ENCODE data around the gene HUWE1.

DNA sequence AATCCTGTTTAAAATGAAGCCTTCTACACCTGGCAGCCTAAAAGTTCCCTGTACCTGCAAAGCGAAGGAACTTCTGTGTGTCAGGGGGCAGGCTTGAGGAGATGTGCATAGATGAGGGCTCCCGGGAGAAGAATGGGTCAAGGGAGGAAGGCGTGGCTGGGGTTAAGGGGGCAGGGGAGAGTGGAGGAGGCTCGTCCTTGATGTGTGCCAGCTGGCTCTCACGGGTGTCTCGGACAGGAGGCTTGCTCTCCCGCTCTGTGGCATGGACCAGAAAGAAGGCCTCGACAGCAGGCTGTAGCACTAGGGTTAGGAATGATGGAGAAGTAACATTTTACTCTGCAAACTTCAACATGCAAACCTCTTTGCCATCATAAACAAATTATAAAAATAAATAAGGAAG, 147.7 kb downstream of the HUWE1 start:
- TF ChIP-seq, protein P1, sequence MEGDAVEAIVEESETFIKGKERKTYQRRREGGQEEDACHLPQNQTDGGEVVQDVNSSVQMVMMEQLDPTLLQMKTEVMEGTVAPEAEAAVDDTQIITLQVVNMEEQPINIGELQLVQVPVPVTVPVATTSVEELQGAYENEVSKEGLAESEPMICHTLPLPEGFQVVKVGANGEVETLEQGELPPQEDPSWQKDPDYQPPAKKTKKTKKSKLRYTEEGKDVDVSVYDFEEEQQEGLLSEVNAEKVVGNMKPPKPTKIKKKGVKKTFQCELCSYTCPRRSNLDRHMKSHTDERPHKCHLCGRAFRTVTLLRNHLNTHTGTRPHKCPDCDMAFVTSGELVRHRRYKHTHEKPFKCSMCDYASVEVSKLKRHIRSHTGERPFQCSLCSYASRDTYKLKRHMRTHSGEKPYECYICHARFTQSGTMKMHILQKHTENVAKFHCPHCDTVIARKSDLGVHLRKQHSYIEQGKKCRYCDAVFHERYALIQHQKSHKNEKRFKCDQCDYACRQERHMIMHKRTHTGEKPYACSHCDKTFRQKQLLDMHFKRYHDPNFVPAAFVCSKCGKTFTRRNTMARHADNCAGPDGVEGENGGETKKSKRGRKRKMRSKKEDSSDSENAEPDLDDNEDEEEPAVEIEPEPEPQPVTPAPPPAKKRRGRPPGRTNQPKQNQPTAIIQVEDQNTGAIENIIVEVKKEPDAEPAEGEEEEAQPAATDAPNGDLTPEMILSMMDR (IDR thresholded peaks at IDR 0.05) = no peak
- no peak for TF ChIP-seq EZH2 (IDR thresholded peaks at IDR 0.05; ENCODE audit: borderline replicate concordance, insufficient read depth, low read depth, low read length, poor library complexity, severe bottlenecking)
